ENCODE results near the gene STX5.

The STX5 gene

GRCh38 chr11:62879235-62879978 is 47.6 kb upstream of the STX5 start:
- DNase-seq, result no peak
- TF ChIP-seq CTCF (IDR thresholded peaks at IDR 0.05; ENCODE audit: low read length), result no peak
- TF ChIP-seq EZH2 (optimal IDR thresholded peaks at IDR 0.05; ENCODE audit: low read depth, low read length), result no peak
- TF ChIP-seq EZH2phosphoT487 (IDR thresholded peaks at IDR 0.05; ENCODE audit: low read length), result no peak
- peaks cover 7% of the 10 kb centered on the region for H4K20me1 ChIP-seq (ENCODE audit: insufficient read depth, low read length)
- H3K36me3 ChIP-seq (replicated peaks; ENCODE audit: insufficient read depth, low read length), result peaks cover 22% of the 10 kb centered on the region
- no peak overlapping the region for H2AFZ ChIP-seq (ENCODE audit: low read length)
- no peaks in the 10 kb centered on the region for H3K9me3 ChIP-seq (replicated peaks; ENCODE audit: insufficient read depth, low read length)
- no peaks in the 10 kb centered on the region for H3K9me2 ChIP-seq (replicated peaks; ENCODE audit: insufficient read depth, low read length)
- peaks cover 21% of the 10 kb centered on the region for H3K4me1 ChIP-seq (ENCODE audit: low read length)
- no peak overlapping the region for H3K4me3 ChIP-seq (ENCODE audit: low read length)
- no peak overlapping the region; the same call in 1 of the 2 replicates for H3K27ac ChIP-seq (ENCODE audit: low read length)
- peaks cover 48% of the 10 kb centered on the region for H3K79me2 ChIP-seq (ENCODE audit: low read length)
- peak overlapping the region; percentile 98; the same call in 1 of the 2 replicates for H3K9ac ChIP-seq (ENCODE audit: low read length)
- H3K27me3 ChIP-seq (replicated peaks; ENCODE audit: insufficient read depth, low read length), result no peaks in the 10 kb centered on the region
- peaks cover 40% of the 10 kb centered on the region for H3F3A ChIP-seq (ENCODE audit: insufficient read depth, low read length)
- peak overlapping the region; percentile 84; the same call in 1 of the 2 replicates for H3K4me2 ChIP-seq (ENCODE audit: low read depth, low read length)

GRCh38 chr11:62876712-62877111 is 44.9 kb upstream of the STX5 start:
- Histone ChIP-seq H3K4me1 (ENCODE audit: low read length) (peaks cover 5% of the 10 kb centered on the region; the same call in 1 of the 2 replicates), H3K9me2 (replicated peaks; ENCODE audit: insufficient read depth, low read length) (no peaks in the 10 kb centered on the region), H3K79me2 (ENCODE audit: low read length) (peaks cover 24% of the 10 kb centered on the region), H4K20me1 (ENCODE audit: insufficient read depth, low read length) (no peaks in the 10 kb centered on the region), H3K4me3 (ENCODE audit: low read length) (no peak overlapping the region), H3K9ac (ENCODE audit: low read length) (no peak overlapping the region), H3K9me3 (replicated peaks; ENCODE audit: insufficient read depth, low read length) (no peaks in the 10 kb centered on the region), H3F3A (ENCODE audit: insufficient read depth, low read length) (peaks cover 18% of the 10 kb centered on the region), H2AFZ (ENCODE audit: low read length) (no peak overlapping the region), H3K36me3 (replicated peaks; ENCODE audit: insufficient read depth, low read length) (peaks cover under 1% of the 10 kb centered on the region; the same call in 1 of the 2 replicates), H3K4me2 (ENCODE audit: low read depth, low read length) (no peak overlapping the region), H3K27me3 (replicated peaks; ENCODE audit: insufficient read depth, low read length) (no peaks in the 10 kb centered on the region), H3K27ac (ENCODE audit: low read length) (no peak overlapping the region)
- TF ChIP-seq EZH2 (optimal IDR thresholded peaks at IDR 0.05; ENCODE audit: low read depth, low read length) (no peak), EZH2phosphoT487 (IDR thresholded peaks at IDR 0.05; ENCODE audit: low read length) (no peak), CTCF (IDR thresholded peaks at IDR 0.05; ENCODE audit: low read length) (no peak)
- no peak for DNase-seq

- Histone ChIP-seq H3K4me2 (ENCODE audit: low read depth, low read length) (no peak overlapping the region), H2AFZ (ENCODE audit: low read length) (no peak overlapping the region), H3K9me3 (replicated peaks; ENCODE audit: insufficient read depth, low read length) (no peaks in the 10 kb centered on the region), H3K9ac (ENCODE audit: low read length) (no peak overlapping the region), H3K4me1 (ENCODE audit: low read length) (peaks cover 5% of the 10 kb centered on the region; the same call in 1 of the 2 replicates), H3K4me3 (ENCODE audit: low read length) (no peak overlapping the region), H3K27ac (ENCODE audit: low read length) (no peak overlapping the region), H3K36me3 (replicated peaks; ENCODE audit: insufficient read depth, low read length) (no peaks in the 10 kb centered on the region), H3K27me3 (replicated peaks; ENCODE audit: insufficient read depth, low read length) (no peaks in the 10 kb centered on the region), H3K9me2 (replicated peaks; ENCODE audit: insufficient read depth, low read length) (no peaks in the 10 kb centered on the region), H3K79me2 (ENCODE audit: low read length) (peaks cover 16% of the 10 kb centered on the region), H4K20me1 (ENCODE audit: insufficient read depth, low read length) (no peaks in the 10 kb centered on the region), H3F3A (ENCODE audit: insufficient read depth, low read length) (peaks cover 12% of the 10 kb centered on the region)
- DNase-seq, result no peak
- no peak for TF ChIP-seq EZH2phosphoT487 (IDR thresholded peaks at IDR 0.05; ENCODE audit: low read length)
- no peak for TF ChIP-seq EZH2 (optimal IDR thresholded peaks at IDR 0.05; ENCODE audit: low read depth, low read length)
- no peak for TF ChIP-seq CTCF (IDR thresholded peaks at IDR 0.05; ENCODE audit: low read length)
Observed at GRCh38 chr11:62875698-62876478, 44.0 kb upstream of the STX5 start.

Data from MM.1S (cell line).